Fibroblast of lung (primary cell): ENCODE data around the gene CDC25B.

Experiments
- EZH2 ChIP-seq: IDR thresholded peaks from 2 replicates; pipeline ENCODE4 v1.5.1; 2012; ENCODE audit warnings: low read length, control low read depth, mild to moderate bottlenecking; ENCODE audit errors: missing control alignments
- TF ChIP-seq, protein P1 (sequence below), 2 donors: IDR thresholded peaks in 1 of 2; conservative IDR thresholded peaks in 1 of 2; 1 replicate in 1 of 2; 2 replicates in 1 of 2; pipeline ENCODE4 v1.5.1; 2011 to 2012; ENCODE audit warnings: low read length in 2 of 2, control low read depth in 1 of 2, inconsistent platforms in 1 of 2, low read depth in 1 of 2, mild to moderate bottlenecking in 1 of 2

GRCh38 chr20:3812259-3812681 lies 16.2 kb downstream of the CDC25B start:
- TF ChIP-seq, protein P1, sequence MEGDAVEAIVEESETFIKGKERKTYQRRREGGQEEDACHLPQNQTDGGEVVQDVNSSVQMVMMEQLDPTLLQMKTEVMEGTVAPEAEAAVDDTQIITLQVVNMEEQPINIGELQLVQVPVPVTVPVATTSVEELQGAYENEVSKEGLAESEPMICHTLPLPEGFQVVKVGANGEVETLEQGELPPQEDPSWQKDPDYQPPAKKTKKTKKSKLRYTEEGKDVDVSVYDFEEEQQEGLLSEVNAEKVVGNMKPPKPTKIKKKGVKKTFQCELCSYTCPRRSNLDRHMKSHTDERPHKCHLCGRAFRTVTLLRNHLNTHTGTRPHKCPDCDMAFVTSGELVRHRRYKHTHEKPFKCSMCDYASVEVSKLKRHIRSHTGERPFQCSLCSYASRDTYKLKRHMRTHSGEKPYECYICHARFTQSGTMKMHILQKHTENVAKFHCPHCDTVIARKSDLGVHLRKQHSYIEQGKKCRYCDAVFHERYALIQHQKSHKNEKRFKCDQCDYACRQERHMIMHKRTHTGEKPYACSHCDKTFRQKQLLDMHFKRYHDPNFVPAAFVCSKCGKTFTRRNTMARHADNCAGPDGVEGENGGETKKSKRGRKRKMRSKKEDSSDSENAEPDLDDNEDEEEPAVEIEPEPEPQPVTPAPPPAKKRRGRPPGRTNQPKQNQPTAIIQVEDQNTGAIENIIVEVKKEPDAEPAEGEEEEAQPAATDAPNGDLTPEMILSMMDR (conservative IDR thresholded peaks at IDR 0.05 in 1 of 2, IDR thresholded peaks at IDR 0.05 in 1 of 2; ENCODE audit: low read depth in 1 of 2, low read length in 2 of 2), result no peak
- TF ChIP-seq EZH2, result no peak
